GM12878 (cell line): ENCODE results near the gene TRIM54.

ENCODE experiments used
- E2F8 ChIP-seq: fragments of 450-650 bp; IDR thresholded peaks from 2 replicates; pipeline ENCODE4 v1.6.1; 2018; ENCODE audit warnings: mild to moderate bottlenecking, low read depth, moderate library complexity; ENCODE audit not compliant: partially characterized antibody
- NFXL1 ChIP-seq: fragments of 450-650 bp; IDR thresholded peaks from 2 replicates; pipeline ENCODE4 v1.6.1; 2017; ENCODE audit warnings: antibody characterized with exemption, mild to moderate bottlenecking, borderline replicate concordance
- POLR2A ChIP-seq: IDR thresholded peaks from 2 replicates; pipeline ENCODE4 v1.6.1; 2011; ENCODE audit warnings: low read depth, mild to moderate bottlenecking, low read length
- RAD21 ChIP-seq: IDR thresholded peaks from 2 replicates; pipeline ENCODE4 v1.6.1; 2011; ENCODE audit warnings: mild to moderate bottlenecking, low read depth, low read length, moderate library complexity; ENCODE audit not compliant: insufficient read depth
- ZNF622 ChIP-seq: fragments of 450-650 bp; IDR thresholded peaks from 2 replicates; pipeline ENCODE4 v1.6.1; 2017; ENCODE audit warnings: mild to moderate bottlenecking, inconsistent platforms
- TF ChIP-seq, protein P1 (sequence below), 3 experiments: IDR thresholded peaks in 2 of 3; conservative IDR thresholded peaks in 1 of 3; 2 replicates each; pipeline ENCODE4 v1.5.1; 2011; ENCODE audit warnings: low read depth in 3 of 3, low read length in 3 of 3, mild to moderate bottlenecking in 3 of 3, control low read depth in 2 of 3, moderate library complexity in 2 of 3, inconsistent platforms in 1 of 3, mixed read lengths in 1 of 3; ENCODE audit not compliant: control insufficient read depth in 2 of 3, insufficient read depth in 1 of 3; ENCODE audit errors: extremely low read depth in 1 of 3

GRCh38 chr2:27323596-27324285 is 41.5 kb downstream of the TRIM54 start:
- TF ChIP-seq ZNF622 (no peak), POLR2A (no peak), RAD21 (no peak), NFXL1 (no peak), E2F8 (no peak)
- TF ChIP-seq, protein P1, sequence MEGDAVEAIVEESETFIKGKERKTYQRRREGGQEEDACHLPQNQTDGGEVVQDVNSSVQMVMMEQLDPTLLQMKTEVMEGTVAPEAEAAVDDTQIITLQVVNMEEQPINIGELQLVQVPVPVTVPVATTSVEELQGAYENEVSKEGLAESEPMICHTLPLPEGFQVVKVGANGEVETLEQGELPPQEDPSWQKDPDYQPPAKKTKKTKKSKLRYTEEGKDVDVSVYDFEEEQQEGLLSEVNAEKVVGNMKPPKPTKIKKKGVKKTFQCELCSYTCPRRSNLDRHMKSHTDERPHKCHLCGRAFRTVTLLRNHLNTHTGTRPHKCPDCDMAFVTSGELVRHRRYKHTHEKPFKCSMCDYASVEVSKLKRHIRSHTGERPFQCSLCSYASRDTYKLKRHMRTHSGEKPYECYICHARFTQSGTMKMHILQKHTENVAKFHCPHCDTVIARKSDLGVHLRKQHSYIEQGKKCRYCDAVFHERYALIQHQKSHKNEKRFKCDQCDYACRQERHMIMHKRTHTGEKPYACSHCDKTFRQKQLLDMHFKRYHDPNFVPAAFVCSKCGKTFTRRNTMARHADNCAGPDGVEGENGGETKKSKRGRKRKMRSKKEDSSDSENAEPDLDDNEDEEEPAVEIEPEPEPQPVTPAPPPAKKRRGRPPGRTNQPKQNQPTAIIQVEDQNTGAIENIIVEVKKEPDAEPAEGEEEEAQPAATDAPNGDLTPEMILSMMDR (IDR thresholded peaks at IDR 0.05 in 2 of 3, conservative IDR thresholded peaks at IDR 0.05 in 1 of 3; ENCODE audit: control insufficient read depth in 2 of 3, extremely low read depth in 1 of 3, insufficient read depth in 1 of 3, low read depth in 3 of 3, low read length in 3 of 3), result no peak
